GM19240 (cell line): ENCODE measurements around the gene ZNF174.

Experiments used
- DNase-seq: peaks from one replicate; pipeline ENCODE4 v3.0.0; 2011; ENCODE audit warnings: low spot score; ENCODE audit not compliant: insufficient read length

The ZNF174 gene

DNA sequence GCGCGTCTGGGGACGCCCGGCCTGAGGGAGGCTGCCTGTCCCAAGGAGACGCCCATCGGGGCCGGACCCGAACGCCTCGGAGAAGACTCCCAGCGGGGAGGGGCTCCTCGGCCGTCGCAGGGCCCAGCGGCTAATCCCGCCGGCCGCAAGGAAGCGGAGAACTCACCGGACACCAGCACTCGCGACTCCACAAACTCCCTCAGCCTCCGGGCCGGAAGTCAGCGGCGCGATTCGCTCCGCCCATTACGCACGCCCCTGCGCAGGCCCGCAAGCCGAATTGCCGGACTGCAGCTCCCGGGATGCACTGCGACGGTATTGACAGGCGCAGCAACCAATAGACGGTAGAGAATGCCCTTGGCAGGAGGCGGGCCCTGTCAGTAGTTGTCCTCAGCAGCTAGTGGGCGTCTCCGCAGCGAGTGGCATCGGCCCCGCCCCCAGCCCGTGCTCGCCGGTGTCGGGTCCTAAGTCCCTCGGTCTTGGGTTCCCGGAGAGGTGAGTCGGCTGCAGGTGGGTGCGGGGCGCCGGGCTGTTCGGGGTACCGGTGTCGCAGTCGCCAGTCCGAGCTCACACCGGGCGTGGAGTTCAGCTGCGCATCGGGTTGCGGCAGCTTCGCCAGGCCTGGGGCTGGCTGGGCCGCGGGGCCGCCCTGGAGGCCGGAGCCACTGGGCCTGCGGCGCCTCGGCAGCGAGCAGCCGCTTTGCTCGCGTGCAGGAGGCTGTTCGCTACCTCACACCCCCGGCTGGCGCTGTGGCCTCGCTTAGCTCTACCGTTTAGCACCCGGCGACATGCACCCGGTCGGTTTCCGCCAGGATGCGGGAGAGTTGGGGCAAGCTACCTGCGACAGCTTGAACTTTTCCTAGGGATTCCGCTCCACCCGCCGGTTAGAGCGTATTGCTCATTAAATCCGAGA, at the start of gene ZNF174, which contains the start of gene ZSCAN32:
Gene ZNF174, plus strand, starts transcription at position 437 of the 910 bp plus-strand sequence. CDS start 790 bp downstream, outside the sequence.
Gene ZSCAN32, minus strand, starts transcription at position 226 of the 910 bp plus-strand sequence. CDS start 3,447 bp downstream, outside the sequence.
- DNase-seq = peak; percentile 94

DNA sequence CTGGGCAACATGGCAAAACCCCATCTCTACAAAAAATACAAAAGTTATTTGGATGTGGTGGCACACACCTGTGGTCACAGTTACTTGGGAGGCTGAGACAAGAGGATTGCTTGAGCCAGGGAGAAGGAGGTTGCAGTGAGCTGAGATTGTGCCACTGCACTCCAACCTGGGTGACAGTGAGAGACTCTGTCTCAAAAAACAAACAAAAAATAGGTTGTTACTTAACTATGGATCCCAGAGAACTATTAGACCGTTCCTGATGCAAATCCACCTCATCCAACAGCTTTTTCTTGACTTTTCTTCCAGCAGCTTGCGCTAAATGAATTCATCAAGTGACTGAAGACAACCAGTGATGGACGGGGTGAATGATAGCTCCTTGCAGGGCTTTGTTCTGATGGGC, 45.4 kb upstream of the ZNF174 start, which contains the start of gene OR2C1:
Gene OR2C1, plus strand, starts transcription at position 301 of the 400 bp plus-strand sequence. Its CDS starts 52 bp downstream, at position 353.
- no peak for DNase-seq

DNA sequence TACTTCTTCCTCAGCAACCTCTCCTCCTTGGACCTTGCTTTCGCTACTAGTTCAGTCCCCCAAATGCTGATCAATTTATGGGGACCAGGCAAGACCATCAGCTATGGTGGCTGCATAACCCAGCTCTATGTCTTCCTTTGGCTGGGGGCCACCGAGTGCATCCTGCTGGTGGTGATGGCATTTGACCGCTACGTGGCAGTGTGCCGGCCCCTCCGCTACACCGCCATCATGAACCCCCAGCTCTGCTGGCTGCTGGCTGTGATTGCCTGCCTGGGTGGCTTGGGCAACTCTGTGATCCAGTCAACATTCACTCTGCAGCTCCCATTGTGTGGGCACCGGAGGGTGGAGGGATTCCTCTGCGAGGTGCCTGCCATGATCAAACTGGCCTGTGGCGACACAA, 44.9 kb upstream of the ZNF174 start:
- DNase-seq = no peak

DNA sequence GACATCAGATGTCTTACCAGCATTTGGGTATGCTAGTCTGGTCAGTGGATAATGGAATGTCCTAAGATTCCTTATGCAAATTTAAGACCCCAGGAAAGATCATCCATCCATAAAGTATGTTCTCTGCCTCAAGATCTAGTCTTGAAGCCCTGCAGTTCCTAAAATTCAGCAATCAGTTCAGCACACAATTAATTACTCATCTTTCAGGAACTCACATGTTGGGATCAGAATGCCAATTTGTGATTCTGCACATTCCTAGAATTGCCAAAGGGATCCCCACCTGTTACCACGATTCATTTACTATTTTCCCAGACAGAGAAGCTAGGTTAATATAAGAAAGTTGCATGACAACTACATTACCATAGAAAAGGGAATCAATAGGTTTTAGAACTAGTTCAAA, 42.1 kb upstream of the ZNF174 start:
- DNase-seq = no peak

DNA sequence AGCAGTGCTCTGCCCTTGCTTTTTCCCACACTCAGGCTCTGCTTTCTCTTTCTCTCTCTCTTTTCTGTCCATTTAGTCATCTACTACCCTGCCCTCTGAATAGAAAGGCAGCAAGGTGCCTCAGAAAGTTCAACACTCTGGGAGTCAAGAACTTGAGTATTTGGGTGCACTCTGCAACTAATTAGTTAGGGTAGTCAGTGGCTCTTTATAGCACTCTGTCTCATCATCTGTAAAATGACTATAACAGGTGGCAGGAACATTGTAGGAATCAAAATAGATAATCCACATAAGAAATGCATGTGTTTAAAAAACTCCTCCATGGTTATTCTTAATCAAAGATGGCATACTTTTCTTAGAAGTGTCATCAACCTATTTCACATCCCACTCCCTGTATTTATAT, 38.1 kb upstream of the ZNF174 start:
- no peak for DNase-seq

DNA sequence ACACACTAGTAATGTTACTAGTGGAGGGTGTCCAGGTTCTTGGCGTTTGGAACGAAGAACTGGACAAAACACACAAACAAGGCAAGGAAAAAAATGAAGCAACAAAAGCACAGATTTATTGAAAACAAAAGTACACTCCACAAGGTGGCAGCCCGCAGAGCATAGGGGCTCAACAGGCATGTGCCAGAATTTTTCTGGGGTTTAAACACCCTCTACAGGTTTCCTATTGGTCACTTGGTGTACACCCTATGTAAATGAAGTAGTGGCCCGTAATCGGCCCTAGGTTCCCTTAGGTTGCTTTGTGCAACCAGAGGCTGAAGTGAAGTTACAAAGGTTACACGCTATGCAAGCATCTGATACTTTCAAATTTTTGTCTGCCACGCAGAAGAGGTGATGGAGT, 37.2 kb upstream of the ZNF174 start:
- no peak for DNase-seq

DNA sequence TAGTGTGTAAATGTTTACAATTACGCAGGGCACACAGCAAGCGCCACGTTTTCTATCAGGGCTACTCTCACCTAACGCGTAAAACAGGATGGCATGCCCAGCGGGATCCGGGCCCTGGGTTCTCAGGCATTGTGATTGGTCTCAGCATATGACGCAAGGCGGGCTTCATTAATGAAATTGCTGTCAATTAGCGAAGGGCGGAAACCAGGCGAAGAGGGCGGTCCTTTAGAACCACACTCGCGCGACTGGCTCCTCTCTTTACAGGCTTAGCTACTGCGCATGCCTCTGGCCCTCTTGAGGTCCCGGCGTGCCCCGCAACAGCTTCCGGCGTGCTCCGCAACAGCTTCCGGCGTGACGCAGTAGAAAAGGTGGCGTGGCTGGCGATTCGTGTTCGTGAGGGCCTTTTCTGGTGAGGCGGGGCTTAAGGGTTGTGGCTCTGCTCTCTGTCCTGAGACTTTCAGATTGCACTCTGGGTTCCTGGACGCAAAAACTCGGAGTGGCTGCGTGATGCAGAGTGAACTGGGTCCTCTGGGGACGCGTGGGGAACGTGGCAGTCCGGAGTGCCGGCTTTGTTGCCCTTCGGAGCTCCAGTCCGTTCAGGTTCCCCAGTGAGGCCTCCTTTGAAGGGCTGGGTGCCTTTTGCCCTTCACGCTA, 36.1 kb upstream of the ZNF174 start:
- peak; percentile 65 for DNase-seq

DNA sequence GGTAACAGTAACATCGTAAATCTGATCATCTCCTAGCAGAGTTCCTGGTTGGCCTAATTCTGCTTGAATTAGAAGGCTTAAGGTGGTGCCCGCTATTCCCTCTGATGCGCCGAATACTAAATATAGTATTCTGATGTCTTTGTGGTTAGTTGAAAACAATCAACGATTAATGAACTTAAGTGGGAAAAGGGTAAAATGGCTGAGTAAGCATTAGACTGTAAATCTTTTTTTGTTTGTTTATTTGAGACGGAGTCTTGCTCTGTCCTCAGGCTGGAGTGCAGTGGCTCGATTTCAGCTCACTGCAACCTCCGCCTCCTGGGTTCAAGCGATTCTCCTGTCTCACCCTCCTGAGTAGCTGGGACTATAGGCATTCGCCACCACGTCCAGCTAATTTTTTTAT, 31.9 kb upstream of the ZNF174 start:
- DNase-seq = no peak

DNA sequence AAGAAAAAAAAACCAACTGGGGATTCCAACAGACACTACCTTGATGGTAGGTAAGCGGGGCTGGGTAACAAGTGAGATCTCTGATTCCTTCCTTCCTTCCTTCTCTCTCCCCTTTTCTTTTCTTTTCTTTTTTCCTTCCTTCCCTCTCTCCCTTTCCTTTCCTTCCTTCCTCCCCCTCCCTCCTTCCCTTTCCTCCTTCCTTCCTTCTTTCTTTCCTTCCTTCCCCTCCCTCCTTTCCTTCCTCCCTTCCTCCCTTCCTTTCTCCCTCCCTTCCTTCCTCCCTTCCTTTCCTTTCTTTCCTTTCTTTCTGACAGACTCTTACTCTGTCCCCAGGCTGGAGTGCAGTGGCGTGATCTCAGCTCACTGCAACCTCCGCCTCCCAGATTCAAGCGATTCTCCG, 25.3 kb upstream of the ZNF174 start:
- no peak for DNase-seq

DNA sequence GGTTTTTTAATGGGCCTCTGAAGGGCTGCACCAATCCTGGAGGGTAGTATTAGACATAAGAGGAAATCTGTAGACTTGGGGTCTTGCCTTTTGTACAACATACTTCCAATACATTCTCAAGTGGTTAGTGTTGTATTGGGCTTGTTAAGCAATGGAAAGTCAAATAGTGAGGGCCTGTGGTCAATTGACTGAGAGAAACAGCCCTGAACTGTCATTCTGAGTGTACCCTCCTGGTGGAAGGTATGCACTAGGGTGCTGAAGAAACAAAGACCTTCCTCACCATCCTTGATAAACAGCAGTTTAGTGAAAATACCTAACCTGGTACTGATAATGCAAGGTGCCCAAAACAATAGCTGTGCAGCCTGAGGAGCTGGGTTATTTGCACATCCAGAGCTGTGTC, 23.1 kb upstream of the ZNF174 start:
- no peak for DNase-seq

DNA sequence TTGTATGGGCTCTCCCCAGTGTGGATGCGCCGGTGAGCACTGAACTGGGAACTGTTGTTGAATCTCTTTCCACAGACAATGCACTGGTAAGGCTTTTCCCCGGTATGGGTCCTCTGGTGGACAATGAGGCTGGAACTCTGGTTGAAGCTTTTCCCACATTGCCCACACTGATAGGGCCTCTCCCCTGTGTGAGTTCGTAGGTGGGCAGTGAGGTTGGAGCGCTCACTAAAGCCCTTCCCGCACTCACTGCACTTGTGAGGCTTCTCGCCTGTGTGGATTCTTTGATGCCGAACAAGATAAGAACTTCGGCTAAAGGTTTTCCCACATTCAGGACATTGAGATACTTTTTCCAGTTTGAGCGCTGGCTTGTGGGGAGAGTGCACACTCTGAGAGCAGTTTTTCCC, 18.0 kb upstream of the ZNF174 start:
- no peak for DNase-seq

DNA sequence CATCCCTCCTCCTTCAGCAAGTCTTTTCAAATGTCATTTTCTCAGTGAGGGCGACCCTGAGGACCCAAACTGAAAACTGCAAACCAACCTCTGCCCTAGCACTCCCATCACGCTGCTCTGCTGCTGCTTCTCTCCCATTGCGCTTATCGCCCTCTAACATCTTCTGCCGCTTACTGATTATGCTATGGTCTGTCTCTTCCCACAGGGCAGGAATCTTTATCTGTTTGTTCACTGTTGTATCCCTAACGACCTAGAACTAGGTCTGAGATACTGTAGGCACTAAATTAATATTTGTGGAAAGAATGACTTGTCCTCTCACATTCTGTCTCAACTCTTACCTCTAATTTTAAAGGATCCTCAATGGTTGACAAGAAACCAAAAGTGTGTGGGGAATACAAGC, 12.7 kb upstream of the ZNF174 start:
- no peak for DNase-seq

DNA sequence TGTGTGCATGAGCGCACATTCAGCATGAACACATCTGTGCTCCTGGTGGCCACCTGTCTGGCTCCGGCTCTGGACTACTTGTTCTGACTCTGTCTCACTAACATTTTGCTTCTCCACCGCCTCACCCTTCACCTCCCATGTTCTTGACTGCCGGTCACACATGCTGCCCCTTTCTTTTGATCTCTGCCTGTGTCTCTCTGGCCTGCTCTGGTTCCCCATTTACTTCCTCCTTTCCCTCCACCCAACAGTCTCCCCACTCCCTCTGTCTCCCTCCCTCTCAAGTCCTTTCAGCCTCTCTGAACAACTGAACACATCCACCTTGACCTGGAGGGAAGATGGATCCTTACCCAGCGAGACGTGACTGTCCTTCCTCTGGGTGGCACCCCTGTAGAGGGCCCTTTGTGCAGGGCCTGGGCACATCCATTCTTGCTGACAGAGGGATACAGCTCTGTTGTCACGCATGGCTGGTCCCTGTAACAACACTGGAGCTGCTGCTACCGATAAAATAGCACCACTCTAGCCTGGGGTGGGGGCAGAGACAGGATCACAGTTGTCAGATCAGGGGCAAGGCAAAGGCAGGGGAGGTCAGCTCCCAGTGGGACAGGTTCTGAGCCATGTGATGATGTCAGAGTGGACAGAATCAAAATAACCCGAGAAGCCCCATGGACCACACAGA, 11.2 kb upstream of the ZNF174 start:
- DNase-seq = no peak

DNA sequence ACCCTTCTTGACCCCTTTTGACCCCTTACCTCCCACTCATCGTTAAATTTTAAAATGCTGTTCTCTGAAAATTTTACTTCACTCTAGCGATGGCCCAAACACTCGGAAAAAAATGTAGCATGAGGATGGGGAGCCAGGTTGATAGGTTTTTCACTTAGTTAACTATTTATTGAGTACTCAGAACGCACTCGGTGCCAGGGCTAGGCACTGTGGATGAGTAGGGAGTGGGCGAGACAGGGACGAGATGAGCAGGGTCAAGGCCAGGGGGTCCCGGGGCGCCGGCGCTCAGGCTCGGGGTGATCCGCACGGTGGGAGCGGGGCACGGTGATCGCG, 603 bp upstream of the ZNF174 start:
- DNase-seq = no peak

DNA sequence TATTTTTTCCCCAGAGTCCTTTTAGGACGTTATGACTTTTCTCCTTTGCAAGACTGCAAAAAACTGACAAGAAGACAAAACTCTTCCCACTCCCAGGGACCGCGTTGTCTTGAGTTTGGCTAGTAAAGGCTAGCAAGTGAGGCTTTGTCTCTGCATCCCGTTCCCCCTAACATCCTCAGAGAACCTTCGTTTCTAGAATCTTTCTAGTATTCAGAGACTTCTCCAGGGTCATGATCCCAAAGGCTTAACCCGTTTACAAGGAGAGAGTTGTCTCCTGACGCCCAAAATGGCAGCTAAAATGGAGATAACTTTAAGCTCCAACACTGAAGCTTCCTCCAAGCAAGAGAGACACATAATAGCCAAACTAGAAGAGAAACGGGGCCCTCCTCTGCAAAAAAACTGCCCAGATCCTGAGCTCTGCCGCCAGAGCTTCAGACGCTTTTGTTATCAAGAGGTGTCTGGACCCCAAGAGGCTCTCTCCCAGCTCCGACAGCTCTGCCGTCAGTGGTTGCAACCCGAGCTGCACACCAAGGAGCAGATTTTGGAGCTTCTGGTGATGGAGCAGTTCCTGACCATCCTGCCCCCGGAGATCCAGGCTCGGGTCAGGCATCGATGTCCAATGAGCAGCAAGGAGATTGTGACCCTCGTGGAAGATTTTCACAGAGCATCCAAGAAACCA, 843 bp downstream of the ZNF174 start:
- DNase-seq = no peak

DNA sequence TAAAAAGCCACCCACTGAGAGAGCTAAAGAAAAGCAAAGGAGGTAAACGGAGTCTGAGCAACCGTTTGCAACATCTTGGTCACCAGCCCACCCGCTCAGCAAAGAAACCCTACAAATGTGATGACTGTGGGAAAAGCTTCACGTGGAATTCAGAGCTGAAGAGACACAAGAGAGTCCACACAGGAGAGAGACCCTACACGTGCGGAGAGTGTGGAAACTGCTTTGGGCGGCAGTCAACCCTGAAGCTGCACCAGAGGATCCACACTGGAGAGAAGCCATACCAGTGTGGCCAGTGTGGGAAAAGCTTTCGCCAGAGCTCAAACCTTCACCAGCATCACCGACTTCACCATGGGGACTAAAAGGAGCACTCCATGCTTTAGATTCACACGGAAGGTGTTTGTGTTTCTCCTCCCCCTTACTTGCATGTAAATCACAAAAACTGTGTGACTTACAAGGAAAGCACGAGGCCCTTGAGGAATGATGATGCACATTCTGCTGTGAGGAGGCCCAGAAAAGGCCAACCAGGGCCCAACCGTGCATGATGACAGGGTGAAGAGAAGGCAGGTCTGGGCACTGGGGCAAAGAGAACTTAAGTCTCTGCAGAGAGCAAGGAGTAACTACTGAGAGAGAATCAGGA, 7.7 kb downstream of the ZNF174 start:
- DNase-seq = no peak

DNA sequence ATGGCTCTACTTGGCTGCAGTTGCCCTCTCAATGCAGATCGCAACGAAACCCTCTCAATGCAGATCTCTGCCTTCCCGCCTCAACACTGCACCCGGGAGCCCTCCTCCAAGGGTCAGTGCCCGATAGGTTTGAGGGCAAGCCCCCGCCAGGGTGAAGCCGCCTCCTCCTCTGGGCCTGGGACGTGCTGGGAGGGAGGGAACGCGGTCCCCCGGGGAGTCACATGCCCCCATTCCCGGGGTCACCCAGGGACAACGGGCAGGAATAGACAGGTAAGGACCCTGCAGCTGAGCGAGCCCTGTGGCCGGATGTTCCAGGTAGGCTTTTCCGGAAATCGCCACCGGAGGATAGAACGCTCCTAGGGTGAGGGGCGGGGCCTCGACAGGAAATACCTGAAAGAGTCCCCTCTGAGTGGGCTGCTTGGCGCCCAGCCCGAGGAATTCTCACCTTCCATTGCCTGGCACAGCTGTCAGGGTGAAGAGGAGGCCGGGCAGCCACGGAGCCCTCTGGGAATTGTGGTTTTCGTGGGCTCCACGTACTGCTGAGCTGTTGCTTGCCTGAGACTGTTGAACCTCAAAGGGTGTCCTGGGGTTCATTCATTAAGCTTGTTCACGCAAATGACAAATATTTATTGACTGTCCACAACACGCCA, 12.8 kb downstream of the ZNF174 start:
- no peak for DNase-seq

DNA sequence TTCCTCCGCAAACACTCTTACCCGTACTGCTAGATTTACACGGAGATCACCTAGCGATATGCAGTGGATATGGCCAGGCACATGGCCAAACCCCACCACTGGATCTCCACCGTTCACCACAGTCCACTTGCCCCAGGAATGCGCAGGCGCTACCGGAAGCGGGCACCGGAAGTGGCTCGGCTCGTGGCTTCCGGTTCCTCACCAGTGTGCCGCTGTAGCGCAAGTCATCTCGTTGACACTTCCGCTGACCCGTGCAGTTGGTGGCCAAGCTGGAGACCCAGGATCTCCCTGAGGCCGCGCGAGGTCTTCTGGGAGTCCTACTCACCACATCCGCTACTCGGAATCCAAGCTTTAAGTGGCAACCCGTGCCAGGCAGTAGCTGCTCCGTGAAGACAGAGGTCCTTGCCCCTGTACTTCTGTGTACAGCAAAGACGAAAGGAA, 30.8 kb downstream of the ZNF174 start:
- peak; percentile 19 for DNase-seq

DNA sequence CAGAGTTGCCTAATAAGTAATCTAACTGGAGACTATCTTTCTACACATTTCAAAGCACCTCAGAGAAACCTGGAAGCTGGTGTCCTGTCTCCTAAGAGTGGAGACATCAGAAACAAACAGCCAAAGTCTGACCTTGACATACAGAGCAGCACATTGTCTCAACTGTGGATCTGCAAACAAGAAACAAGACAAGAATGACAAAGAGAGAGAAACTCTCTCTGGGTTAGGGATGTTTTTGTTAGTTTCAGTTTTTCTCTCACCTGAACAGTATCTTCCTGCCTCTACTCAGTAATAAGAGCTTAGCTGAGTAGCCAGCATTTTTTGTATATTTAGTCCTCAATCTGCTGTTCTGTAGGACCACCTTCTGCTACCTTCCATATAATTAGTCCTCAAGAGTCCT, 33.4 kb downstream of the ZNF174 start:
- DNase-seq = no peak

DNA sequence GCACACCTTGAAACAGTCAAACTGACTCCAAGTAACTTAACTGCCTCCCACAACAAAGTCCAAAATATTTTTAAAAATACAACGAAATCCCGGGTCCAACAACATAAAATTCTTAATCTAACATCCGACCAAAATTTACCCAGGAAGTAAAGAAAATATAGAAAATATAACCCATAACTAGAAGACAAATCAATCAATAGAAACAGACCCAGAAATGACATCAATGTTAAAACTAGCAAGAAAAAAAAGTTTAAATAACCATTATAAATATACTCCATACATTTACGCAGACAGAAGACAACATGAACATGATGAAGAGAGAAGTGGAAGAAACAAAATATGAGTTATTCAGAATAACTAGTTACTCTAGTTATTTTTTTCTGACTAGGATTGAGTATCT, 38.6 kb downstream of the ZNF174 start:
- DNase-seq = no peak
